Urothelium cell line (cell line): Measurements from ENCODE around the gene GPR55.

Experiments used
- DNase-seq: peaks from one replicate; pipeline ENCODE4 v3.0.0; 2011; ENCODE audit warnings: low spot score, mixed read lengths
- FAIRE-seq: peaks from 2 replicates; lab custom pipeline; 2011; peaks lifted over from hg19 to GRCh38; lab: Jason Lieb, UNC

Gene GPR55

GRCh38 chr2:230902180-230902899 lies 22.7 kb downstream of the GPR55 start:
- FAIRE-seq (peak; percentile 56), DNase-seq (peak; percentile 78)

GRCh38 chr2:230901006-230901405 lies 24.0 kb downstream of the GPR55 start:
- FAIRE-seq (no peak), DNase-seq (no peak)

GRCh38 chr2:230900336-230900995 lies 24.6 kb downstream of the GPR55 start:
- FAIRE-seq (no peak), DNase-seq (no peak)

- FAIRE-seq (no peak), DNase-seq (no peak)
Measured at GRCh38 chr2:230899786-230900185, 25.3 kb downstream of the GPR55 start.

GRCh38 chr2:230899287-230899686 lies 25.8 kb downstream of the GPR55 start:
- no peak for DNase-seq
- FAIRE-seq, result no peak

GRCh38 chr2:230898713-230899091 lies 26.3 kb downstream of the GPR55 start:
- DNase-seq (no peak), FAIRE-seq (no peak)

- DNase-seq (no peak), FAIRE-seq (no peak)
Measured at GRCh38 chr2:230898016-230898712, 26.9 kb downstream of the GPR55 start.

- no peak for FAIRE-seq
- no peak for DNase-seq
Measured at GRCh38 chr2:230896346-230897115, 28.5 kb downstream of the GPR55 start.

- no peak for FAIRE-seq
- no peak for DNase-seq
Measured at GRCh38 chr2:230895536-230896345, 29.3 kb downstream of the GPR55 start.

- DNase-seq (no peak), FAIRE-seq (no peak)
Measured at GRCh38 chr2:230893841-230894781, 30.9 kb downstream of the GPR55 start.

- FAIRE-seq (no peak), DNase-seq (no peak)
Measured at GRCh38 chr2:230893338-230893737, 31.7 kb downstream of the GPR55 start.

GRCh38 chr2:230891509-230891908 lies 33.5 kb downstream of the GPR55 start:
- FAIRE-seq (no peak), DNase-seq (no peak)

- peak; percentile 50 for DNase-seq
- no peak for FAIRE-seq
Measured at GRCh38 chr2:230891064-230891463, 34.0 kb downstream of the GPR55 start.

GRCh38 chr2:230890646-230891045 lies 34.4 kb downstream of the GPR55 start:
- DNase-seq (no peak), FAIRE-seq (no peak)

GRCh38 chr2:230889911-230890601 lies 35.0 kb downstream of the GPR55 start:
- FAIRE-seq (no peak), DNase-seq (no peak)

GRCh38 chr2:230888824-230889400 lies 36.1 kb downstream of the GPR55 start:
- DNase-seq (no peak), FAIRE-seq (no peak)

GRCh38 chr2:230887342-230887741 lies 37.7 kb downstream of the GPR55 start:
- no peak for DNase-seq
- FAIRE-seq, result no peak

- FAIRE-seq (no peak), DNase-seq (no peak)
Measured at GRCh38 chr2:230886671-230887071, 38.4 kb downstream of the GPR55 start.
